ENCODE results near the gene IGSF21.

- TF ChIP-seq CTCF (IDR thresholded peaks at IDR 0.05; ENCODE audit: low read depth, low read length) (no peak), EZH2phosphoT487 (IDR thresholded peaks at IDR 0.05; ENCODE audit: low read depth) (no peak)
Measured at GRCh38 chr1:18384471-18384870, 276.9 kb downstream of the IGSF21 start.

All from OCI-LY3 (cell line).